Liver (tissue), 9 donors: ENCODE measurements around the gene TXNL1. TPM values are rescaled to one million over a fixed set of nuclear protein-coding genes. Genes with fewer than 3 reads are reported as not detected.

ENCODE experiments used
- DNase-seq: peaks from one replicate; pipeline ENCODE4 v3.0.0-alpha.2; 2017; ENCODE audit warnings: low spot score
- H3K27ac ChIP-seq, 2 donors: one replicate each; pipeline ENCODE4 v1.7.0; 2013; ENCODE audit warnings: inconsistent platforms in 2 of 2, low read length in 2 of 2, control low read depth in 1 of 2, low read depth in 1 of 2, mild to moderate bottlenecking in 1 of 2
- H3K27me3 ChIP-seq, 4 donors: one replicate each; pipeline versions ENCODE4 v1.6.1 to v1.7.0; 2013; ENCODE audit warnings: low read length in 3 of 4, inconsistent platforms in 1 of 4, mild to moderate bottlenecking in 1 of 4, moderate library complexity in 1 of 4; ENCODE audit not compliant: control insufficient read depth in 4 of 4, insufficient read depth in 4 of 4
- H3K36me3 ChIP-seq, 4 donors: one replicate each; pipeline versions ENCODE4 v1.6.1 to v1.7.0; 2013; ENCODE audit warnings: low read length in 3 of 4, mild to moderate bottlenecking in 3 of 4, low read depth in 1 of 4, moderate library complexity in 1 of 4; ENCODE audit not compliant: control insufficient read depth in 4 of 4, insufficient read depth in 3 of 4
- H3K4me1 ChIP-seq, 4 donors: one replicate each; pipeline versions ENCODE4 v1.6.1 to v1.7.0; 2013; ENCODE audit warnings: low read length in 3 of 4, mild to moderate bottlenecking in 3 of 4, moderate library complexity in 1 of 4; ENCODE audit not compliant: control insufficient read depth in 4 of 4, insufficient read depth in 4 of 4
- H3K4me3 ChIP-seq, 3 donors: one replicate each; pipeline versions ENCODE4 v1.6.1 to v1.7.0; 2013; ENCODE audit warnings: low read length in 3 of 3, control low read depth in 1 of 3, low read depth in 1 of 3, mild to moderate bottlenecking in 1 of 3
- H3K9ac ChIP-seq, 2 donors: one replicate each; pipeline ENCODE4 v1.7.0; 2013; ENCODE audit warnings: low read length in 2 of 2, mild to moderate bottlenecking in 2 of 2, moderate library complexity in 2 of 2, control low read depth in 1 of 2, low read depth in 1 of 2
- H3K9me3 ChIP-seq, 4 donors: one replicate each; pipeline versions ENCODE4 v1.6.1 to v1.7.0; 2013; ENCODE audit warnings: low read length in 3 of 4; ENCODE audit not compliant: control insufficient read depth in 4 of 4
- EGR1 ChIP-seq, 2 donors: IDR thresholded peaks; 2 replicates each; pipeline ENCODE4 v1.6.1; 2016 to 2018; ENCODE audit warnings: antibody characterized with exemption in 2 of 2, low read depth in 2 of 2
- FOXA1 ChIP-seq: IDR thresholded peaks from 2 replicates; pipeline ENCODE4 v1.6.1; 2016; ENCODE audit warnings: antibody characterized with exemption
- FOXA2 ChIP-seq: IDR thresholded peaks from 2 replicates; pipeline ENCODE4 v1.6.1; 2016; ENCODE audit warnings: antibody characterized with exemption
- GABPA ChIP-seq, 2 donors: IDR thresholded peaks in 1 of 2; conservative IDR thresholded peaks in 1 of 2; 2 replicates each; pipeline ENCODE4 v1.6.1; 2016; ENCODE audit warnings: antibody characterized with exemption in 2 of 2, mild to moderate bottlenecking in 1 of 2, moderate library complexity in 1 of 2
- HNF4A ChIP-seq, 2 donors: conservative IDR thresholded peaks; 2 replicates each; pipeline ENCODE4 v1.6.1; 2016; ENCODE audit warnings: antibody characterized with exemption in 2 of 2, mild to moderate bottlenecking in 2 of 2
- HNF4G ChIP-seq: IDR thresholded peaks from 2 replicates; pipeline ENCODE4 v1.6.1; 2016; ENCODE audit warnings: antibody characterized with exemption
- JUND ChIP-seq, 2 donors: IDR thresholded peaks; 2 replicates each; pipeline ENCODE4 v1.6.1; 2016; ENCODE audit warnings: antibody characterized with exemption in 2 of 2
- NR2F2 ChIP-seq: IDR thresholded peaks from 2 replicates; pipeline ENCODE4 v1.6.1; 2016; ENCODE audit warnings: antibody characterized with exemption
- RAD21 ChIP-seq, 2 donors: IDR thresholded peaks; 2 replicates each; pipeline ENCODE4 v1.6.1; 2016; ENCODE audit warnings: antibody characterized with exemption in 2 of 2, mild to moderate bottlenecking in 2 of 2
- RXRA ChIP-seq, 2 donors: IDR thresholded peaks; 2 replicates each; pipeline ENCODE4 v1.6.1; 2017 to 2018; ENCODE audit warnings: antibody characterized with exemption in 2 of 2, mild to moderate bottlenecking in 1 of 2
- SP1 ChIP-seq: IDR thresholded peaks from 2 replicates; pipeline ENCODE4 v1.6.1; 2018; ENCODE audit warnings: antibody characterized with exemption, mild to moderate bottlenecking
- TAF1 ChIP-seq: conservative IDR thresholded peaks from 2 replicates; pipeline ENCODE4 v1.6.1; 2016; ENCODE audit warnings: antibody characterized with exemption, mild to moderate bottlenecking
- YY1 ChIP-seq: IDR thresholded peaks from 2 replicates; pipeline ENCODE4 v1.6.1; 2016; ENCODE audit warnings: antibody characterized with exemption, mild to moderate bottlenecking
- WGBS: extraction: QIAGEN DNeasy Blood & Tissue Kit; methylation state at CpG from one replicate; pipeline ENCODE4 v1.1.7; 2013; 5-methylcytosine and 5-hydroxymethylcytosine counted together
- polyA plus RNA-seq, 2 donors: library from polyadenylated mRNA; stranded (reverse) in 1 of 2; unstranded in 1 of 2; fragments of 200-250 nt in 1 of 2; fragments of >200 nt in 1 of 2; fragmentation: Nextera tagmentation in 1 of 2; extraction: Ambion mirVana in 1 of 2; gene quantifications; one replicate each; pipeline versions ENCODE4 v1.2.1 to v1.2.3, GENCODE V29; 2013 to 2015
- total RNA-seq, 2 donors: library from RNA; depleted of rRNA; stranded (reverse); fragments of >200 nt; gene quantifications; one replicate each; pipeline ENCODE4 v1.2.3, GENCODE V29; 2014
- TF ChIP-seq, protein P1 (sequence below): fragments of 150-350 bp; IDR thresholded peaks from 2 replicates; pipeline ENCODE4 v1.5.1; 2017; ENCODE audit warnings: improper control_type of control experiment, low read depth, low read length; ENCODE audit not compliant: missing input control
- TF ChIP-seq, protein P2 (sequence below): IDR thresholded peaks from 2 replicates; pipeline ENCODE4 v1.6.1; 2016; ENCODE audit warnings: antibody characterized with exemption
- TF ChIP-seq, protein P3 (sequence below): IDR thresholded peaks from 2 replicates; pipeline ENCODE4 v1.6.1; 2016; ENCODE audit warnings: antibody characterized with exemption
- TF ChIP-seq, protein P4 (sequence below): IDR thresholded peaks from 2 replicates; pipeline ENCODE4 v1.6.1; 2016; ENCODE audit warnings: antibody characterized with exemption, mild to moderate bottlenecking
- TF ChIP-seq, protein P5 (sequence below): IDR thresholded peaks from 2 replicates; pipeline ENCODE4 v1.6.1; 2016; ENCODE audit warnings: antibody characterized with exemption
- donor health status: healthy.
- donor health status: healthy.
- donor health status: healthy.
- donor health status: healthy.
- donor health status: healthy.

Gene TXNL1
- total and polyA plus RNA-seq, 4 donors, result 23.1 to 65.7 (median 33.9) TPM

DNA sequence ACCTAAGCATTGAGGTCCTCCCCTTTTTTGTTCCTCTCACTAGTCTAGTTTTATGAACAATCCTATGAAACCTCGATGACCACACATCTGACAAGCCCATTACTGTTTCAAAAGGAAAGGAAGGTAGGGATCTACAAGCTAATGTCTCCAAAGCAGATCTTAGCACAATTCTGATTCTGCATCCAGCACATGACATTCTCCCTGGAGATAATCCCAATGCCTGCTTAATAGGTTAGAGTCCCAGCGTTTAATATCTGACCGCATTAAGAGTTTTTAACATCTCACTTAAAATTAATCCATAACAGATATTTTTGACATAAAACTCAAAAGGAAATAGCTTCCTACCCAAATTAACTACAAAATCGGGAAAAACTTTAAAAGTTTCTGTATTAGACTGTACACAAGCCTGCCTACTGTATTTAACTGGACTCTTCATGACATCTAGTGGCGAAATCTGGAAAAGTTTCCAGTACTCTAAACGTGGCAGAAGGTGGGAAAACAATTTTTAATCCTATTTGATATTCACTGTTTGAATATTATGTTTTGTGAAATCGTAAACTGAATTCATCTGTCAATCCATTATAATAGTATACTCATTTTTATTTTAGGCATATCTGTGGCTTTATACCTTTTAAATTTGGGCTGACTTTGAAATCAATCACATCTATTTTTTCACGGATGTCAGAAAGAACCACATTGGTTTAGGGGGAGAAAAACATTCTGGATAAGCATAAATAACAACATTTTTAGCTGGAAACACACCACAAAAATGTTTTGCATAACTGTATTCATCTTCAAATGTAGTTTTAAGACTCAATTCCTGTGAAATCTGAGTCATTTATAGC, 62.4 kb downstream of the TXNL1 start:
- Histone ChIP-seq H3K4me1 (peaks cover 3 to 17% (median 13%) of the 10 kb centered on the region in 4 donors), H3K36me3 (no peaks in the 10 kb centered on the region), H3K4me3 (no peak overlapping the region), H3K27ac (no peak overlapping the region), H3K9me3 (no peaks in the 10 kb centered on the region), H3K27me3 (no peaks in the 10 kb centered on the region), H3K9ac (no peak overlapping the region)
- WGBS, result 30% methylated on average over 8 of the region's 8 CpGs
- TF ChIP-seq HNF4G (no peak), JUND (IDR thresholded peaks at IDR 0.05) (no peak), RAD21 (IDR thresholded peaks at IDR 0.05) (peak; percentile 92 to 96), YY1 (no peak)
- TF ChIP-seq, protein P1, sequence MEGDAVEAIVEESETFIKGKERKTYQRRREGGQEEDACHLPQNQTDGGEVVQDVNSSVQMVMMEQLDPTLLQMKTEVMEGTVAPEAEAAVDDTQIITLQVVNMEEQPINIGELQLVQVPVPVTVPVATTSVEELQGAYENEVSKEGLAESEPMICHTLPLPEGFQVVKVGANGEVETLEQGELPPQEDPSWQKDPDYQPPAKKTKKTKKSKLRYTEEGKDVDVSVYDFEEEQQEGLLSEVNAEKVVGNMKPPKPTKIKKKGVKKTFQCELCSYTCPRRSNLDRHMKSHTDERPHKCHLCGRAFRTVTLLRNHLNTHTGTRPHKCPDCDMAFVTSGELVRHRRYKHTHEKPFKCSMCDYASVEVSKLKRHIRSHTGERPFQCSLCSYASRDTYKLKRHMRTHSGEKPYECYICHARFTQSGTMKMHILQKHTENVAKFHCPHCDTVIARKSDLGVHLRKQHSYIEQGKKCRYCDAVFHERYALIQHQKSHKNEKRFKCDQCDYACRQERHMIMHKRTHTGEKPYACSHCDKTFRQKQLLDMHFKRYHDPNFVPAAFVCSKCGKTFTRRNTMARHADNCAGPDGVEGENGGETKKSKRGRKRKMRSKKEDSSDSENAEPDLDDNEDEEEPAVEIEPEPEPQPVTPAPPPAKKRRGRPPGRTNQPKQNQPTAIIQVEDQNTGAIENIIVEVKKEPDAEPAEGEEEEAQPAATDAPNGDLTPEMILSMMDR, result peak; percentile 79
- TF ChIP-seq, protein P2, sequence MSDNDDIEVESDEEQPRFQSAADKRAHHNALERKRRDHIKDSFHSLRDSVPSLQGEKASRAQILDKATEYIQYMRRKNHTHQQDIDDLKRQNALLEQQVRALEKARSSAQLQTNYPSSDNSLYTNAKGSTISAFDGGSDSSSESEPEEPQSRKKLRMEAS, result peak; percentile 12
- TF ChIP-seq, protein P3, sequence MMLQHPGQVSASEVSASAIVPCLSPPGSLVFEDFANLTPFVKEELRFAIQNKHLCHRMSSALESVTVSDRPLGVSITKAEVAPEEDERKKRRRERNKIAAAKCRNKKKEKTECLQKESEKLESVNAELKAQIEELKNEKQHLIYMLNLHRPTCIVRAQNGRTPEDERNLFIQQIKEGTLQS, result no peak
- TF ChIP-seq, protein P4, sequence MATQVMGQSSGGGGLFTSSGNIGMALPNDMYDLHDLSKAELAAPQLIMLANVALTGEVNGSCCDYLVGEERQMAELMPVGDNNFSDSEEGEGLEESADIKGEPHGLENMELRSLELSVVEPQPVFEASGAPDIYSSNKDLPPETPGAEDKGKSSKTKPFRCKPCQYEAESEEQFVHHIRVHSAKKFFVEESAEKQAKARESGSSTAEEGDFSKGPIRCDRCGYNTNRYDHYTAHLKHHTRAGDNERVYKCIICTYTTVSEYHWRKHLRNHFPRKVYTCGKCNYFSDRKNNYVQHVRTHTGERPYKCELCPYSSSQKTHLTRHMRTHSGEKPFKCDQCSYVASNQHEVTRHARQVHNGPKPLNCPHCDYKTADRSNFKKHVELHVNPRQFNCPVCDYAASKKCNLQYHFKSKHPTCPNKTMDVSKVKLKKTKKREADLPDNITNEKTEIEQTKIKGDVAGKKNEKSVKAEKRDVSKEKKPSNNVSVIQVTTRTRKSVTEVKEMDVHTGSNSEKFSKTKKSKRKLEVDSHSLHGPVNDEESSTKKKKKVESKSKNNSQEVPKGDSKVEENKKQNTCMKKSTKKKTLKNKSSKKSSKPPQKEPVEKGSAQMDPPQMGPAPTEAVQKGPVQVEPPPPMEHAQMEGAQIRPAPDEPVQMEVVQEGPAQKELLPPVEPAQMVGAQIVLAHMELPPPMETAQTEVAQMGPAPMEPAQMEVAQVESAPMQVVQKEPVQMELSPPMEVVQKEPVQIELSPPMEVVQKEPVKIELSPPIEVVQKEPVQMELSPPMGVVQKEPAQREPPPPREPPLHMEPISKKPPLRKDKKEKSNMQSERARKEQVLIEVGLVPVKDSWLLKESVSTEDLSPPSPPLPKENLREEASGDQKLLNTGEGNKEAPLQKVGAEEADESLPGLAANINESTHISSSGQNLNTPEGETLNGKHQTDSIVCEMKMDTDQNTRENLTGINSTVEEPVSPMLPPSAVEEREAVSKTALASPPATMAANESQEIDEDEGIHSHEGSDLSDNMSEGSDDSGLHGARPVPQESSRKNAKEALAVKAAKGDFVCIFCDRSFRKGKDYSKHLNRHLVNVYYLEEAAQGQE, result no peak
- no peak for DNase-seq

DNA sequence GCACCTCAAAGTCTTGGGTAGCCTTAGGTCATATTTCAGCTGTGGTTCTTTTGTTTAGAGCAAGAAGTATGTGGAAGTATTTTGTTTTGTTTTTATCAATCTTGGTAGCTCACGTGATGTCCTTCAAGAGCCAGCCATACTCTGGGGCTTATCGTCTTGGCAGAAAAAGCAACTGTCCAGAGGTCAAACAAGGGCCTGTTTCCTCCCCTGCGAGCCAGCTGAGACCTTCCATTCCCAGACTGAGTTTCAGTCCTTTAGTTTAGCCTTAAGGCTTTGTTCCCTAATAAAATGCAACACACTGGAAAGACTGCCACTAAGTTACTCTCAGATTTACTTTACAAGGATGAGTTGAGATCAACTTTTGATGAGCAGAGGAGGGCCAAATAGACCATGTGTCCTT, 63.5 kb downstream of the TXNL1 start:
- no peak for DNase-seq
- Histone ChIP-seq H3K9ac (no peak overlapping the region), H3K9me3 (no peaks in the 10 kb centered on the region), H3K27ac (peak overlapping the region in 1 of 2 donors; percentile 38), H3K4me1 (peaks cover 3 to 27% (median 20%) of the 10 kb centered on the region in 4 donors), H3K4me3 (no peak overlapping the region), H3K27me3 (no peaks in the 10 kb centered on the region), H3K36me3 (no peaks in the 10 kb centered on the region)
- peak; percentile 58 to 62 for TF ChIP-seq RXRA (IDR thresholded peaks at IDR 0.05)
- peak; percentile 95 for TF ChIP-seq NR2F2
- TF ChIP-seq YY1, result peak; percentile 41
- TF ChIP-seq, protein P4, result no peak
- no peak for TF ChIP-seq SP1
- no peak for TF ChIP-seq JUND (IDR thresholded peaks at IDR 0.05)
- no peak for TF ChIP-seq GABPA (IDR thresholded peaks at IDR 0.05 in 1 of 2, conservative IDR thresholded peaks at IDR 0.05 in 1 of 2)
- TF ChIP-seq, protein P2, result no peak
- TF ChIP-seq FOXA1, result no peak
- no peak for TF ChIP-seq HNF4G
- TF ChIP-seq, protein P3, result no peak
- TF ChIP-seq FOXA2, result no peak
- peak; percentile 47 to 55 for TF ChIP-seq RAD21 (IDR thresholded peaks at IDR 0.05)
- TF ChIP-seq, protein P5, sequence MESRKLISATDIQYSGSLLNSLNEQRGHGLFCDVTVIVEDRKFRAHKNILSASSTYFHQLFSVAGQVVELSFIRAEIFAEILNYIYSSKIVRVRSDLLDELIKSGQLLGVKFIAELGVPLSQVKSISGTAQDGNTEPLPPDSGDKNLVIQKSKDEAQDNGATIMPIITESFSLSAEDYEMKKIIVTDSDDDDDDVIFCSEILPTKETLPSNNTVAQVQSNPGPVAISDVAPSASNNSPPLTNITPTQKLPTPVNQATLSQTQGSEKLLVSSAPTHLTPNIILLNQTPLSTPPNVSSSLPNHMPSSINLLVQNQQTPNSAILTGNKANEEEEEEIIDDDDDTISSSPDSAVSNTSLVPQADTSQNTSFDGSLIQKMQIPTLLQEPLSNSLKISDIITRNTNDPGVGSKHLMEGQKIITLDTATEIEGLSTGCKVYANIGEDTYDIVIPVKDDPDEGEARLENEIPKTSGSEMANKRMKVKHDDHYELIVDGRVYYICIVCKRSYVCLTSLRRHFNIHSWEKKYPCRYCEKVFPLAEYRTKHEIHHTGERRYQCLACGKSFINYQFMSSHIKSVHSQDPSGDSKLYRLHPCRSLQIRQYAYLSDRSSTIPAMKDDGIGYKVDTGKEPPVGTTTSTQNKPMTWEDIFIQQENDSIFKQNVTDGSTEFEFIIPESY, result no peak
- TF ChIP-seq TAF1, result no peak
- TF ChIP-seq HNF4A (conservative IDR thresholded peaks at IDR 0.05), result no peak
- TF ChIP-seq EGR1 (IDR thresholded peaks at IDR 0.05; ENCODE audit: low read depth in 2 of 2), result no peak
- 20% methylated on average over 3 of the region's 3 CpGs for WGBS
